Transverse colon (tissue), 4 donors: Measurements from ENCODE around the gene FGF7. TPM values are rescaled to one million over a fixed set of nuclear protein-coding genes. Genes with fewer than 3 reads are reported as not detected.
"Not testable (repeated sequence)": the region's sequence is repeated elsewhere in the genome, so short reads cannot be mapped to it uniquely, and the experiment has no call there.

Source experiments
- DNase-seq: peaks from one replicate; pipeline ENCODE4 v3.0.0-alpha.2; 2019
- H3K27ac ChIP-seq, 4 donors: fragments of 200-600 bp; sonication (generic); 2 replicates each; pipeline ENCODE4 v1.5.1; 2016 to 2018; ENCODE audit warnings: inconsistent platforms in 4 of 4
- H3K27me3 ChIP-seq: fragments of 200-600 bp; sonication (generic); 2 replicates; pipeline ENCODE4 v1.5.1; 2017; ENCODE audit warnings: inconsistent platforms
- H3K36me3 ChIP-seq, 4 donors: fragments of 200-600 bp; sonication (generic); 2 replicates each; pipeline ENCODE4 v1.5.1; 2017 to 2019; ENCODE audit warnings: inconsistent platforms in 4 of 4
- H3K4me1 ChIP-seq, 4 donors: fragments of 200-600 bp; sonication (generic); 2 replicates each; pipeline ENCODE4 v1.5.1; 2017 to 2020; ENCODE audit warnings: inconsistent platforms in 4 of 4
- H3K4me3 ChIP-seq, 4 donors: fragments of 200-600 bp; sonication (generic); 1 replicate in 1 of 4; 2 replicates in 3 of 4; pipeline versions ENCODE4 v1.5.1 to v1.6.1; 2017 to 2019; ENCODE audit warnings: inconsistent platforms in 4 of 4
- H3K9me3 ChIP-seq, 2 donors: fragments of 200-600 bp; sonication (generic); 2 replicates each; pipeline ENCODE4 v1.5.1; 2017 to 2019; ENCODE audit warnings: inconsistent platforms in 2 of 2
- CTCF ChIP-seq, 5 experiments: fragments of 200-600 bp in 3 of 5; fragments of 450-650 bp in 2 of 5; sonication (generic) in 3 of 5; IDR thresholded peaks; 1 replicate in 2 of 5; 2 replicates in 3 of 5; pipeline ENCODE4 v1.5.1; 2016 to 2017; ENCODE audit warnings: antibody characterized with exemption in 5 of 5, inconsistent platforms in 3 of 5, mild to moderate bottlenecking in 2 of 5, moderate library complexity in 1 of 5
- EP300 ChIP-seq: sonication (generic); formaldehyde crosslinking; IDR thresholded peaks from one replicate; pipeline ENCODE4 v1.6.1; 2017; ENCODE audit warnings: antibody characterized with exemption, low read depth
- POLR2A ChIP-seq: fragments of 450-650 bp; IDR thresholded peaks from one replicate; pipeline ENCODE4 v1.6.1; 2016; ENCODE audit warnings: antibody characterized with exemption, mild to moderate bottlenecking, moderate library complexity
- POLR2AphosphoS5 ChIP-seq, 3 donors: sonication (generic); formaldehyde crosslinking; IDR thresholded peaks; one replicate each; pipeline ENCODE4 v1.6.1; 2016; ENCODE audit warnings: antibody characterized with exemption in 3 of 3
- WGBS, 2 donors: methylation state at CpG; one replicate each; pipeline ENCODE4 v1.1.5; 2018; ENCODE audit warnings: low coverage in 1 of 2; 5-methylcytosine and 5-hydroxymethylcytosine counted together
- in situ Hi-C, 4 donors: fragments of 200-750 bp; cut with MboI; loops; one replicate each; pipeline versions ENCODE4 v1.15.0 to v1.15.1; 2017; ENCODE audit warnings: low sequenced_read_pairs in 3 of 4, low pct_ligation_motif_present in 1 of 4, low pct_unique_long_range_greater_than_20kb in 1 of 4
- intact Hi-C: fragments of 100-400 bp; cut with DNase I; formaldehyde crosslinking; loops from one replicate; pipeline ENCODE4 v1.15.1; 2023; ENCODE audit warnings: low total_unique reads
- total RNA-seq, 4 donors: library from RNA; depleted of rRNA; stranded (reverse); fragments of >200 nt; gene quantifications; one replicate each; pipeline ENCODE4 v1.1.0, GENCODE V29; 2016

Gene FGF7
- total RNA-seq, 4 donors from 2014 or later, result 11.2 to 18.6 (median 17.9) TPM

DNA sequence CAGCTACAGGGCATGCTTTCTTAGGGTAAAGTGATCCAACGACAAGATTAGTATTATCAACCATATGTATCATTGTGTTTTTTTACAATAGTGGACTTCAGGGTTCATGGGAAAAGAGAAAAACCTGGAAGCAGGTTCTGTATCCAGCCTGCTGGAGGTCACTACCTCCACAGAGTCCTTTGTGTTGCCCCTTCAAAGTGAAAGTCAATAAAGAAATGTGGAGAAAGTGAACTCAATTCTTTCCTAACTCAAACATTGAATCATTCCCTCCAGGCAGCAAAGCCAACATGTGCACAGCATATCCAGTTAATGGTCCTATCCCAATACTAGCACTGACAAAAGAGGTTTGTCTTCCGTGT, 45.4 kb downstream of the FGF7 start:
- no peaks in the 10 kb centered on the region for H3K27me3 ChIP-seq
- H3K4me3 ChIP-seq, result no peak overlapping the region
- peak overlapping the region in 3 of 4 donors; percentile 34 to 58 (median 53) for H3K27ac ChIP-seq
- H3K4me1 ChIP-seq, result peaks cover 0 to 23% (median 0%) of the 10 kb centered on the region in 4 donors
- WGBS, 2 donors, result 60 to 68% methylated on average over 2 of the region's 2 CpGs
- no peaks in the 10 kb centered on the region for H3K9me3 ChIP-seq
- no peak for DNase-seq
- in situ Hi-C loops, result no loop called here
- no peaks in the 10 kb centered on the region for H3K36me3 ChIP-seq
- intact Hi-C loops, result no loop called here
- TF ChIP-seq CTCF (IDR thresholded peaks at IDR 0.05), result no peak
- no peak for TF ChIP-seq EP300
- no peak for TF ChIP-seq POLR2A
- TF ChIP-seq POLR2AphosphoS5 (IDR thresholded peaks at IDR 0.05), result no peak

GRCh38 chr15:49471248-49471647, 48.2 kb downstream of the FGF7 start:
- peak in 3 of 5 experiments; percentile 14 to 40 (median 37) for TF ChIP-seq CTCF (IDR thresholded peaks at IDR 0.05)
- peaks cover 0 to 23% (median 0%) of the 10 kb centered on the region in 4 donors for H3K4me1 ChIP-seq
- in situ Hi-C loops, H3K36me3 ChIP-seq, H3K9me3 ChIP-seq, H3K27me3 ChIP-seq, intact Hi-C loops, H3K4me3 ChIP-seq: not testable (repeated sequence)
- peak; percentile 23 for DNase-seq
- H3K27ac ChIP-seq, result peak overlapping the region in 1 of 4 donors; percentile 43
- WGBS, 2 donors, result 74 to 100% methylated on average over 1 to 4 of the region's 4 CpGs

DNA sequence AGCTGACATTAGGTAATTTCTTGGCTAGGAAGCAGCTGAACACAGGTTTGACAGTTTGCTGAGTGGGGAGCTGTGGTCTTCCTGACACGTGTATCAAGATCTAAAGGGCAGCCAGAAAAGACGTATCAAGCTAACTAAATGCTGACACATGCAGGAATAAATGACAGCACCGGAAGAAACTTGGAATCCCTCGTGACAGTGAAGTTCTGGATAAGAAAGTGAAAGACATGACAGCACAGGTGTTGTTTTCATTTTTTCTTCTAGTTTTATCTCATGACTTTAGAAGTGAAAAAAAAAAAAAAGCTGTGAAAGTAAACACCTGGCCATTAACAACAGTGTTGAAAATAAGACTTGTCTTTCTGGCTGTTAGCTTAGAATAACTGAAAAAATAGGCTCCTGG, 48.7 kb downstream of the FGF7 start:
- WGBS, 2 donors, result 61 to 63% methylated on average over 2 to 4 of the region's 4 CpGs
- Histone ChIP-seq H3K27me3 (no peaks in the 10 kb centered on the region), H3K36me3 (no peaks in the 10 kb centered on the region), H3K9me3 (no peaks in the 10 kb centered on the region), H3K4me1 (peaks cover 0 to 23% (median 0%) of the 10 kb centered on the region in 4 donors), H3K4me3 (no peak overlapping the region), H3K27ac (peak overlapping the region in 3 of 4 donors; percentile 4 to 43 (median 32))
- in situ Hi-C loops, result no loop called here
- intact Hi-C loops, result no loop called here
- TF ChIP-seq EP300 (no peak), CTCF (IDR thresholded peaks at IDR 0.05) (no peak), POLR2AphosphoS5 (IDR thresholded peaks at IDR 0.05) (no peak), POLR2A (no peak)
- peak; percentile 8 for DNase-seq

- intact Hi-C loops (no loop called here), in situ Hi-C loops (no loop called here)
- H3K4me1 ChIP-seq, result peaks cover 0 to 23% (median 0%) of the 10 kb centered on the region in 4 donors
- 78 to 93% methylated on average over 2 of the region's 2 CpGs for WGBS, 2 donors
- no peak for TF ChIP-seq CTCF (IDR thresholded peaks at IDR 0.05)
- no peaks in the 10 kb centered on the region for H3K27me3 ChIP-seq
- no peak overlapping the region for H3K4me3 ChIP-seq
- no peaks in the 10 kb centered on the region for H3K36me3 ChIP-seq
- DNase-seq, result no peak
- H3K9me3 ChIP-seq, result no peaks in the 10 kb centered on the region
- peak overlapping the region in 3 of 4 donors; percentile 4 to 40 (median 32) for H3K27ac ChIP-seq
Observed at GRCh38 chr15:49472338-49472737, 49.3 kb downstream of the FGF7 start.
